A549 (cell line): ENCODE results near the gene GCNT2. TPM values are rescaled to one million over a fixed set of nuclear protein-coding genes. Genes with fewer than 3 reads are reported as not detected.

ENCODE experiments used
- ATAC-seq, 2 experiments: fragments of 200-7000 bp in 1 of 2; fragments of >200 bp in 1 of 2; cut with Nextera tagmentation in 1 of 2; cut with Tn5 transposase in 1 of 2; 3 replicates each; pipeline versions ENCODE4 v1.8.0 to v1.9.1; 2018 to 2020; ENCODE audit warnings: mild to moderate bottlenecking in 1 of 2, moderate library complexity in 1 of 2
- CTCF ChIA-PET: fragments of 300-600 bp; sonication (Branson Sonifier 250); formaldehyde crosslinking; extraction: SDS; loops from one replicate; lab custom pipeline; 2021; ENCODE audit warnings: antibody characterized with exemption, inconsistent platforms; lab: Yijun Ruan, JAX
- POLR2A ChIA-PET: fragments of 350-600 bp; formaldehyde crosslinking; extraction: SDS; loops from one replicate; lab custom pipeline; 2021; ENCODE audit warnings: antibody characterized with exemption, inconsistent platforms; lab: Yijun Ruan, JAX
- DNase-seq, 2 experiments: peaks; one replicate each; pipeline versions ENCODE4 v3.0.0 to v3.0.0-alpha.2; 2011 to 2016; ENCODE audit warnings: low read depth in 1 of 2, low spot score in 1 of 2
- FAIRE-seq: peaks from 2 replicates; lab custom pipeline; 2011; peaks lifted over from hg19 to GRCh38; lab: Jason Lieb, UNC
- H3K27ac ChIP-seq, 2 experiments: fragments of >200 bp; sonication (Bioruptor Twin); formaldehyde crosslinking; 3 replicates each; pipeline ENCODE4 v1.5.1; 2016 to 2017
- H3K4me1 ChIP-seq: fragments of >200 bp; sonication (Bioruptor Twin); formaldehyde crosslinking; 3 replicates; pipeline ENCODE4 v1.6.1; 2016
- H3K4me2 ChIP-seq: fragments of >200 bp; sonication (Bioruptor Twin); formaldehyde crosslinking; 3 replicates; pipeline ENCODE4 v1.6.1; 2016
- H3K4me3 ChIP-seq: fragments of >200 bp; sonication (Bioruptor Twin); formaldehyde crosslinking; 3 replicates; pipeline ENCODE4 v1.5.1; 2016
- H3K9me3 ChIP-seq: fragments of >200 bp; sonication (Bioruptor Twin); formaldehyde crosslinking; 3 replicates; pipeline ENCODE4 v1.6.1; 2016
- ATOH8 ChIP-seq: fragments of 250-450 bp; sonication (Bioruptor Pico); IDR thresholded peaks from 2 replicates; pipeline ENCODE4 v1.5.0; 2020; ENCODE audit warnings: low read depth, mild to moderate bottlenecking, moderate library complexity
- BHLHE40 ChIP-seq: IDR thresholded peaks from 2 replicates; pipeline ENCODE4 v1.6.1; 2012; ENCODE audit warnings: low read depth, low read length, inconsistent platforms
- CBX2 ChIP-seq: fragments of 200-600 bp; sonication (generic); IDR thresholded peaks from 2 replicates; pipeline ENCODE4 v1.6.1; 2016; ENCODE audit warnings: low read depth, mild to moderate bottlenecking, borderline replicate concordance
- CEBPB ChIP-seq, 2 experiments: fragments of >200 bp in 1 of 2; sonication (Bioruptor Twin) in 1 of 2; formaldehyde crosslinking in 1 of 2; IDR thresholded peaks; 2 replicates each; pipeline ENCODE4 v1.6.1; 2012 to 2016
- CHD2 ChIP-seq: fragments of 150-350 bp; IDR thresholded peaks from 2 replicates; pipeline ENCODE4 v1.6.1; 2014; ENCODE audit warnings: low read length; ENCODE audit not compliant: partially characterized antibody
- CHD4 ChIP-seq: fragments of 200-600 bp; sonication (generic); IDR thresholded peaks from 2 replicates; pipeline ENCODE4 v1.6.1; 2016; ENCODE audit warnings: antibody characterized with exemption, mild to moderate bottlenecking, borderline replicate concordance
- E2F6 ChIP-seq: IDR thresholded peaks from 2 replicates; pipeline ENCODE4 v1.6.1; 2012; ENCODE audit warnings: low read depth, borderline replicate concordance
- EHMT2 ChIP-seq: fragments of 200-600 bp; sonication (generic); IDR thresholded peaks from 2 replicates; pipeline ENCODE4 v1.6.1; 2016; ENCODE audit warnings: antibody characterized with exemption, low read depth, mild to moderate bottlenecking, moderate library complexity
- FOXS1 ChIP-seq: fragments of 250-450 bp; sonication (Bioruptor Pico); IDR thresholded peaks from 2 replicates; pipeline ENCODE4 v1.5.0; 2020; ENCODE audit warnings: mild to moderate bottlenecking, moderate library complexity
- HOXB13 ChIP-seq: fragments of 250-450 bp; sonication (Bioruptor Pico); IDR thresholded peaks from 2 replicates; pipeline ENCODE4 v1.5.0; 2020; ENCODE audit warnings: low read depth, mild to moderate bottlenecking, moderate library complexity
- HOXB5 ChIP-seq: fragments of 250-450 bp; sonication (Bioruptor Pico); IDR thresholded peaks from 2 replicates; pipeline ENCODE4 v1.5.0; 2020; ENCODE audit warnings: mild to moderate bottlenecking, moderate library complexity
- JUN ChIP-seq, 2 experiments: fragments of >200 bp; sonication (Bioruptor Twin); formaldehyde crosslinking; IDR thresholded peaks; 2 replicates in 1 of 2; 3 replicates in 1 of 2; pipeline ENCODE4 v1.6.1; 2016 to 2017
- KDM5A ChIP-seq: fragments of 200-600 bp; sonication (generic); IDR thresholded peaks from 2 replicates; pipeline ENCODE4 v1.6.1; 2016; ENCODE audit warnings: antibody characterized with exemption, mild to moderate bottlenecking
- MAFK ChIP-seq: fragments of 450-650 bp; IDR thresholded peaks from 2 replicates; pipeline ENCODE4 v1.6.1; 2014; ENCODE audit not compliant: partially characterized antibody
- MAX ChIP-seq: IDR thresholded peaks from 2 replicates; pipeline ENCODE4 v1.6.1; 2012
- MYC ChIP-seq: IDR thresholded peaks from 2 replicates; pipeline ENCODE4 v1.6.1; 2012; ENCODE audit warnings: mild to moderate bottlenecking, inconsistent platforms, low read length, improper control_type of control experiment, borderline replicate concordance
- NR3C1 ChIP-seq: fragments of >200 bp; sonication (Bioruptor Twin); formaldehyde crosslinking; IDR thresholded peaks from 3 replicates; pipeline ENCODE4 v1.6.1; 2017
- PHF8 ChIP-seq: fragments of 200-600 bp; sonication (generic); IDR thresholded peaks from 2 replicates; pipeline ENCODE4 v1.6.1; 2016; ENCODE audit warnings: low read depth, mild to moderate bottlenecking, antibody characterized with exemption, moderate library complexity, borderline replicate concordance
- RARB ChIP-seq: fragments of 250-450 bp; sonication (Bioruptor Pico); IDR thresholded peaks from 2 replicates; pipeline ENCODE4 v1.8.0; 2021; ENCODE audit warnings: mild to moderate bottlenecking, moderate library complexity
- RCOR1 ChIP-seq: fragments of 150-350 bp; IDR thresholded peaks from 2 replicates; pipeline ENCODE4 v1.6.1; 2014; ENCODE audit warnings: antibody characterized with exemption, low read length, low read depth
- REST ChIP-seq: fragments of 200-600 bp; sonication (generic); IDR thresholded peaks from 2 replicates; pipeline ENCODE4 v1.6.1; 2016; ENCODE audit warnings: antibody characterized with exemption, mild to moderate bottlenecking, moderate library complexity
- SMC3 ChIP-seq: fragments of >200 bp; sonication (Bioruptor Twin); formaldehyde crosslinking; IDR thresholded peaks from 3 replicates; pipeline ENCODE4 v1.6.1; 2018; ENCODE audit warnings: inconsistent platforms
- TFCP2L1 ChIP-seq: fragments of 250-450 bp; sonication (Bioruptor Pico); IDR thresholded peaks from 2 replicates; pipeline ENCODE4 v1.5.0; 2021; ENCODE audit warnings: mild to moderate bottlenecking
- ZNF302 ChIP-seq: fragments of 250-450 bp; sonication (Bioruptor Pico); IDR thresholded peaks from 2 replicates; pipeline ENCODE4 v1.9.0; 2021; ENCODE audit warnings: inconsistent platforms, mild to moderate bottlenecking, moderate library complexity
- WGBS: methylation state at CpG from one replicate; pipeline ENCODE4 v1.1.6; 2017; ENCODE audit errors: missing lambda C conversion rate; 5-methylcytosine and 5-hydroxymethylcytosine counted together
- polyA plus RNA-seq, 4 experiments: library from polyadenylated mRNA; depleted of rRNA in 3 of 4; stranded (reverse); fragments of >200 nt; fragmentation: RNase III in 1 of 4; extraction: RNeasy Plus Mini Kit Qiagen cat#74134 plus additional on column Dnase treatment in 1 of 4; gene quantifications; 2 replicates in 3 of 4; 3 replicates in 1 of 4; pipeline ENCODE4 v1.2.3, GENCODE V29; 2011 to 2017

Gene GCNT2
- polyA plus RNA-seq, 2 of the 4 experiments (the other 2 are of a cell fraction): 19.4 to 24.3 TPM

GRCh38 chr6:10481101-10481500, 40.0 kb upstream of the GCNT2 start:
- Histone ChIP-seq H3K4me1 (peaks cover 14% of the 10 kb centered on the region; the same call in 2 of the 3 replicates), H3K4me2 (peak overlapping the region; percentile 65), H3K27ac (peak overlapping the region; percentile 50 to 52; a peak in 4 of 6 replicates), H3K9me3 (no peaks in the 10 kb centered on the region), H3K4me3 (no peak overlapping the region)
- ATAC-seq (no peak; a peak in 1 of 6 replicates), FAIRE-seq (no peak), DNase-seq (no peak)
- ChIA-PET POLR2A (interaction anchor here (0.6 kb wide), 1 partner anchor 165 kb away, joined by 3 read pairs; no protein-coding TSS in a partner anchor), CTCF (interaction anchor here (0.7 to 2.9 kb wide), 3 partner anchors 10 to 586 kb away, joined by 3 to 11 read pairs (median 7); no protein-coding TSS in a partner anchor)
- WGBS: 0% methylated on average over 1 of the region's 1 CpG
- TF ChIP-seq CBX2: no peak
- TF ChIP-seq MYC: no peak
- TF ChIP-seq RARB (CRISPR knock-in tag): no peak
- no peak for TF ChIP-seq TFCP2L1
- TF ChIP-seq FOXS1: no peak
- no peak for TF ChIP-seq ATOH8
- TF ChIP-seq MAFK: no peak
- no peak for TF ChIP-seq ZNF302 (CRISPR knock-in tag)
- no peak for TF ChIP-seq HOXB13 (CRISPR knock-in tag)
- no peak for TF ChIP-seq MAX
- no peak for TF ChIP-seq REST
- TF ChIP-seq CHD2: no peak
- no peak for TF ChIP-seq BHLHE40
- no peak for TF ChIP-seq CHD4
- TF ChIP-seq CEBPB (IDR thresholded peaks at IDR 0.05): no peak
- TF ChIP-seq KDM5A: no peak
- no peak for TF ChIP-seq E2F6
- no peak for TF ChIP-seq PHF8
- no peak for TF ChIP-seq RCOR1
- no peak for TF ChIP-seq JUN (IDR thresholded peaks at IDR 0.05)

GRCh38 chr6:10482636-10483257, 38.4 kb upstream of the GCNT2 start:
- ATAC-seq (no peak), FAIRE-seq (no peak), DNase-seq (no peak)
- Histone ChIP-seq H3K4me1 (peaks cover 14% of the 10 kb centered on the region; the same call in 2 of the 3 replicates), H3K27ac (no peak overlapping the region), H3K4me3 (no peak overlapping the region)
- POLR2A ChIA-PET: no interaction called here
- CTCF ChIA-PET: interaction anchor here (0.6 to 2.9 kb wide), 5 partner anchors 8 to 212 kb away, joined by 3 to 11 read pairs (median 4); partner anchors contain the start of gene PAK1IP1
- 91% methylated on average over 16 of the region's 46 CpGs for WGBS
- TF ChIP-seq SMC3 (no peak), BHLHE40 (no peak), E2F6 (no peak), EHMT2 (no peak), HOXB5 (CRISPR knock-in tag) (no peak), NR3C1 (no peak)
- TF ChIP-seq, all 56 proteins: peak for 0
- Histone ChIP-seq H3K4me2 (no peak overlapping the region), H3K9me3 (no peaks in the 10 kb centered on the region)
